CD4-positive, CD25-positive, alpha-beta regulatory T cell (primary cell): ENCODE data around the gene IFI27. TPM values are rescaled to one million over a fixed set of nuclear protein-coding genes. Genes with fewer than 3 reads are reported as not detected.
A peak's percentile ranks its signal among the peaks of the same experiment; 100 is the strongest.

Experiments used
- ATAC-seq, 2 donors: fragments of 150-1000 bp; cut with Tn5 transposase; one replicate each; pipeline ENCODE4 v1.10.0; 2021; ENCODE audit warnings: low read depth in 2 of 2, moderate number of reproducible peaks in 2 of 2, moderate library complexity in 1 of 2
- DNase-seq, 3 donors: peaks; one replicate each; pipeline versions ENCODE4 v3.0.0 to v3.0.0-alpha.2; 2012 to 2022; ENCODE audit warnings: mixed read lengths in 1 of 3
- H3K27ac ChIP-seq: one replicate; pipeline ENCODE4 v1.7.0; 2013; ENCODE audit warnings: mild to moderate bottlenecking, low read length; ENCODE audit not compliant: insufficient read depth, poor library complexity, severe bottlenecking
- H3K27me3 ChIP-seq: one replicate; pipeline ENCODE4 v1.7.0; 2013; ENCODE audit warnings: low read length; ENCODE audit not compliant: control insufficient read depth, insufficient read depth
- H3K36me3 ChIP-seq: one replicate; pipeline ENCODE4 v1.7.0; 2013; ENCODE audit warnings: mild to moderate bottlenecking, low read length, moderate library complexity; ENCODE audit not compliant: control insufficient read depth, insufficient read depth
- H3K4me1 ChIP-seq: 2 replicates; pipeline ENCODE4 v1.7.0; 2013; ENCODE audit warnings: mild to moderate bottlenecking, low read length; ENCODE audit not compliant: insufficient read depth, control insufficient read depth, poor library complexity, severe bottlenecking
- H3K4me3 ChIP-seq: one replicate; pipeline ENCODE4 v1.7.0; 2013; ENCODE audit warnings: low read depth, mild to moderate bottlenecking, low read length, moderate library complexity
- H3K9me3 ChIP-seq, 2 experiments: 1 replicate in 1 of 2; 2 replicates in 1 of 2; pipeline ENCODE4 v1.7.0; 2013; ENCODE audit warnings: low read length in 2 of 2, mild to moderate bottlenecking in 1 of 2, moderate library complexity in 1 of 2; ENCODE audit not compliant: control insufficient read depth in 2 of 2
- H3K27ac Mint-ChIP-seq, 3 donors: one replicate each; pipeline ENCODE4 v1.8.0; 2020 to 2022; ENCODE audit warnings: mild to moderate bottlenecking in 3 of 3, mixed read lengths in 3 of 3, moderate library complexity in 2 of 3
- H3K27me3 Mint-ChIP-seq: one replicate; pipeline ENCODE4 v1.8.0; 2022; ENCODE audit warnings: mild to moderate bottlenecking, mixed read lengths
- H3K36me3 Mint-ChIP-seq: one replicate; pipeline ENCODE4 v1.8.0; 2020; ENCODE audit warnings: mixed read lengths
- H3K4me1 Mint-ChIP-seq, 4 donors: one replicate each; pipeline ENCODE4 v1.8.0; 2020 to 2022; ENCODE audit warnings: mixed read lengths in 4 of 4, mild to moderate bottlenecking in 1 of 4
- H3K4me3 Mint-ChIP-seq, 4 donors: one replicate each; pipeline ENCODE4 v1.8.0; 2020 to 2022; ENCODE audit warnings: mild to moderate bottlenecking in 4 of 4, mixed read lengths in 4 of 4, moderate library complexity in 3 of 4
- H3K9me3 Mint-ChIP-seq, 7 donors: one replicate each; pipeline ENCODE4 v1.8.0; 2020 to 2022; ENCODE audit warnings: mixed read lengths in 7 of 7, mild to moderate bottlenecking in 3 of 7, moderate library complexity in 2 of 7
- polyA plus RNA-seq, 4 donors: library from polyadenylated mRNA; unstranded; fragments of 300-500 nt; fragmentation: Illumina TruSeq; gene quantifications; one replicate each; pipeline ENCODE4 v1.2.3, GENCODE V29; 2021
- total RNA-seq: library from RNA; stranded (reverse); gene quantifications from one replicate; pipeline ENCODE4 v1.2.3, GENCODE V29; 2022

The IFI27 gene
- total and polyA plus RNA-seq, 5 donors from 2014 or later: 0.71 to 13.1 (median 2.7) TPM

DNA sequence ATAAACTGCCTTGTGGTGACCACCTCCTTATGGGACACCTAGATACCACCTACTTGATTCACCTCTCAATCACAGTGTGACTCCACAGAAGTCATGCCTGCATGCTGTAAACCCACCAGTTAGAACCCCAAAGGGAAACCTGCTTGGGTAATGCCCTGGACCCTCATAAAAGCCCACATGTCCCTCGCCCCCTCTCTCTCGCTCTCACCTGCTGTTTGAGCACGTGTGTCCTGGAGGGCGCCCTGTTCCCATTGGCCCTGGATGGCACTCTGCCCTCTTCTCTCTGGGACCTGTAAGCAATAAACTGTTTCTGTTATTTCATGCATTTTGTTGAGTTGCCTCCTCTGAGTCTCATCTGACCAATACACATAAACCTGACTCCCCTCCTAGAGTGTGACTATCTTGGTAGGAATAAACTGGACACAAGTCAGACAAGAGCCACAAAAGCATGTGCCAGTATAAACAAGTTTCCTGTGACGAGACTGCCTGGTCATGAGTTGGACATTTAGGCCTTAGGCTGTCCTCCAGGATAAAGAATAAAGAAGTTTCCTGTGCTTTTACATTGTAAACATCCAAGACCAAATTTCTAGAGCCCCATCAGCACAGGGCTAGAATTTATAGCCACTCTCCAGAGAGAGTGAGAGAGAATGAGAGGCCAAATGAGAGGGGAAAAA, 10.3 kb downstream of the IFI27 start:
- Mint-ChIP-seq H3K27me3 (peaks cover 20% of the 10 kb centered on the region), H3K9me3 (peaks cover 0 to 27% (median 6%) of the 10 kb centered on the region in 7 donors), H3K4me3 (no peak overlapping the region), H3K36me3 (peaks cover 9% of the 10 kb centered on the region), H3K4me1 (no peaks in the 10 kb centered on the region), H3K27ac (no peak overlapping the region)
- no peak for ATAC-seq
- Histone ChIP-seq H3K4me3 (no peak overlapping the region), H3K9me3 (peaks cover 18 to 20% of the 10 kb centered on the region in 2 experiments), H3K27ac (no peak overlapping the region), H3K4me1 (no peaks in the 10 kb centered on the region), H3K36me3 (no peaks in the 10 kb centered on the region), H3K27me3 (no peaks in the 10 kb centered on the region)
- no peak for DNase-seq

DNA sequence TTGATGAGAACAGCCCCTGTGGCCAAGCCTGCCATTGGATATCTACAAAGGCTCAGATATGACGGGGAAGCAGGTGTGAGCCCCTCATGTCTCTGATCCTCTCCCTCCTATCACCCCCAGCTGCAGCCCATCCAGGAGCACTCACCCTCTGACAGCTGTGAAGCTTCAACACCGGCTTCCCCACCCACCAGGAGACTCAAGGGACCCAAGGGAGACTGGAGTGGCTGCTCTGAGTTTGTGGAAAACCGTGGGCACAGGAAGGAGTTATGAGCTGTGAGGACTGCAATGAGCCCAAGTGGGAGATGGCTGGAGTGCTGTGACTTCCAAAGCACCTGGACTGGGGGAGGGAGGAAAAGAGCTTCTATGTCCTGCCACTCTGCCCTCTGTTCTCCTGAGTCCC, 10.9 kb downstream of the IFI27 start:
- Histone ChIP-seq H3K4me3 (no peak overlapping the region), H3K27me3 (no peaks in the 10 kb centered on the region), H3K4me1 (no peaks in the 10 kb centered on the region), H3K27ac (no peak overlapping the region), H3K36me3 (no peaks in the 10 kb centered on the region), H3K9me3 (peaks cover 18 to 20% of the 10 kb centered on the region in 2 experiments)
- ATAC-seq (no peak), DNase-seq (no peak)
- peaks cover 0 to 27% (median 6%) of the 10 kb centered on the region in 7 donors for H3K9me3 Mint-ChIP-seq
- H3K36me3 Mint-ChIP-seq: peaks cover 9% of the 10 kb centered on the region
- H3K4me3 Mint-ChIP-seq: no peak overlapping the region
- peaks cover 20% of the 10 kb centered on the region for H3K27me3 Mint-ChIP-seq
- no peak overlapping the region for H3K27ac Mint-ChIP-seq
- no peaks in the 10 kb centered on the region for H3K4me1 Mint-ChIP-seq

DNA sequence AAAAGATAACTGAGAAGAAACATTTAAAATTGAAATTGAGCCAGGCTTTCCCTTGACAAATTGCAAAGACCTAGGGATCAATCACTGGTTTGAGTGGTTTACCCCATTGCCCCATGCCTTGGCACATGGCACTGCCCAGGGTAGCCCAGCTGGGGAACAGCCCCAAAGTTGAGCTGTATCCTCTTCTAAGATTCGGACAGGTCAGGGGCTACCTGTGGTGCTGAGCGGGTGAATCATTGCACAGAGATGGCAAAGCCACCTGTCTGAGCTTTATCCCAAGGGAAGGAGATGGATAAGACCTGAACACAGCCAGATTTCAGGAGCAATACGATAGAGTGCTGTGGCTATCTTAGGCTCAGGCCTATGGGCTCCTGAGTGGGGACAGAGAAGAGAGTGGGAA, 11.9 kb downstream of the IFI27 start:
- Mint-ChIP-seq H3K9me3 (peaks cover 0 to 27% (median 6%) of the 10 kb centered on the region in 7 donors), H3K4me1 (no peaks in the 10 kb centered on the region), H3K36me3 (peaks cover 13% of the 10 kb centered on the region), H3K4me3 (no peak overlapping the region), H3K27ac (no peak overlapping the region), H3K27me3 (peaks cover 18% of the 10 kb centered on the region)
- no peaks in the 10 kb centered on the region for H3K36me3 ChIP-seq
- DNase-seq (no peak), ATAC-seq (no peak)
- H3K27me3 ChIP-seq: no peaks in the 10 kb centered on the region
- H3K4me1 ChIP-seq: no peaks in the 10 kb centered on the region
- H3K4me3 ChIP-seq: no peak overlapping the region
- H3K27ac ChIP-seq: no peak overlapping the region
- peaks cover 18 to 20% of the 10 kb centered on the region in 2 experiments for H3K9me3 ChIP-seq

DNA sequence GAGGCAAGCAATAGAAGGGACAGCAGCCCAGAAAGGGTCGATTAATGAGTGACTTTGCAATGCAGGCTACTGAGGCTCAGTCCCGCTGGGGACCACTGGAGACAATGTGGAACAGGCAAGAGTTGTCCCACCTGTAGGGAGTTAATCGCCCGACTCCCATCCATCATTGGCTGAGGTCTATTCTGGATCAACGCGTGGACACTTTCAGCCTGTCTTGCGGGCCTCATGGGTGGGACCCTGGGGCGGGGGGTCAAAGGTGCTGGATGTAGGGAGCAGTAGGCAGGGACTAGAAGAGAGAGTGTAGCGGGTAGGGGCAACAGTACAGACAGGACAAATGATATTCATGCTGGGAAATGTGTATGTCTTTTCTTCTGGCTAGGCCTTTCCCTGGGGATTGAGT, 12.8 kb downstream of the IFI27 start:
- DNase-seq: no peak
- Histone ChIP-seq H3K27ac (no peak overlapping the region), H3K4me1 (peaks cover 2% of the 10 kb centered on the region), H3K9me3 (peaks cover 18 to 20% of the 10 kb centered on the region in 2 experiments), H3K36me3 (no peaks in the 10 kb centered on the region), H3K27me3 (no peaks in the 10 kb centered on the region), H3K4me3 (no peak overlapping the region)
- ATAC-seq: no peak
- peaks cover 0 to 27% (median 6%) of the 10 kb centered on the region in 7 donors for H3K9me3 Mint-ChIP-seq
- H3K4me3 Mint-ChIP-seq: peak overlapping the region in 1 of 4 donors; percentile 4
- no peak overlapping the region for H3K27ac Mint-ChIP-seq
- H3K4me1 Mint-ChIP-seq: peaks cover 0 to under 1% (median 0%) of the 10 kb centered on the region in 4 donors
- peaks cover 13% of the 10 kb centered on the region for H3K36me3 Mint-ChIP-seq
- peaks cover 12% of the 10 kb centered on the region for H3K27me3 Mint-ChIP-seq

DNA sequence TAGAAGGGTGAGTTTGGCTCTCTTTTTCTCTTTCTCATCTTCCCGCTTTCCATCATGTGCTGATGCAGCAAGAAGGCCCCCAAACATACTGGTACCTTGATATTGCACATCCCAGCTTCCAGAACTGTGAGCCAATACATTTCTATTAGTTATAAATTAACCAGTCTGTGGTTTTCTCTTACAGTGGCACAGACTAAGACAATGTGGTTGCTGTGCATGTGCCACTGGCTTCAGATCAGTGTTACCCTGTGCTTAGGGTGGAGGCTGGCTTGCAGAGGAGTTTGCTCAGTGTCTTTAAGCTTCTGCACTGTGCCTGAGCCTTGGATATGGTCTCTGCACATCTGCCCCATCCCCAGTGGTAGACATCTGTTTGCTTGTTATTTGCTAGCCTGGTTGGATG, 13.3 kb downstream of the IFI27 start:
- H3K4me3 ChIP-seq: no peak overlapping the region
- H3K27me3 ChIP-seq: no peaks in the 10 kb centered on the region
- H3K36me3 Mint-ChIP-seq: peaks cover 13% of the 10 kb centered on the region
- H3K9me3 ChIP-seq: peaks cover 18 to 20% of the 10 kb centered on the region in 2 experiments
- peaks cover 0 to 27% (median 6%) of the 10 kb centered on the region in 7 donors for H3K9me3 Mint-ChIP-seq
- no peak overlapping the region for H3K27ac ChIP-seq
- DNase-seq (no peak), ATAC-seq (peak in 1 of 2 donors; percentile 30)
- peaks cover 12% of the 10 kb centered on the region for H3K27me3 Mint-ChIP-seq
- no peak overlapping the region for H3K27ac Mint-ChIP-seq
- H3K4me1 ChIP-seq: peaks cover 8% of the 10 kb centered on the region
- no peaks in the 10 kb centered on the region for H3K36me3 ChIP-seq
- H3K4me3 Mint-ChIP-seq: no peak overlapping the region
- peaks cover 0 to 6% (median 4%) of the 10 kb centered on the region in 4 donors for H3K4me1 Mint-ChIP-seq

DNA sequence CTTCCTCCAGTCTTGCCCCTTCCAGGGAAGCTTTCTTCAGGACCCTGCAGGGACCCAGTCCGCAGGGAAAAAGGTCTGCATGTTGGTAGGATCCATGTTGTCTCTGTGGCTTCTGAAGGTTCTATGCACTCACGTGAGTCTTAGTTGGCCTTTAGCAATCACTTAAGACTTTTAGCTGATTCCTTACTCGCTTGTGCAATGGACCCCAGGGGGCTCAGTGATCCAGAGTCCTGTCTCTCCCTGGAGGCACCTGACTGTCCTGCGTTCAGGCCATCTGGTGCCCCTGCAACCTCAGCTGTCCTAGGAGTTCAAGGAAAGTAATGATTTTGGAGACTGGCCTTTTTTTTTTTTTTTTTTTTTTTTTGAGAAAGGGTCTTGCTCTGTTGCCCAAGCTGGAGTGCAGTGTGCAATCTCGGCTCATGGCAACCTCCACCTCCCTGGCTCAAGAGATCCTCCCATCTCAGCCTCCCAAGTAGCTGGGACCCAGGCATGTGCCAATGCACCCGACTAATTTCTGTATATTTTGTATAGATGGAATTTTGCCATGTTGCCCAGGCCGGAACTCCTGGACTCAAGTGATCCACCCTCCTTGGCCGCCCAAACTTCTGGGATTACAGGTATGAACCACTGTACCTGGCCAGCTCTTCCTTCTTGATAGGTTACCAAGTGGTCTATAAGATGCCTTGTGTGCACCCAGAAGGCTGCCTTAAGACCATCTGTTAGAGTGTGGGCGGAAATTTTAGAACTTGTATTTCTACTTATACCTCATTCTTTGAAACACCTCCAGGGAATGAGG, 14.2 kb downstream of the IFI27 start:
- Mint-ChIP-seq H3K36me3 (peaks cover 13% of the 10 kb centered on the region), H3K4me1 (peaks cover 0 to 13% (median 10%) of the 10 kb centered on the region in 4 donors), H3K27me3 (peaks cover 10% of the 10 kb centered on the region), H3K27ac (peak overlapping the region in 1 of 3 donors; percentile 23), H3K4me3 (no peak overlapping the region), H3K9me3 (peaks cover 0 to 23% (median 6%) of the 10 kb centered on the region in 7 donors)
- H3K36me3 ChIP-seq: no peaks in the 10 kb centered on the region
- H3K4me1 ChIP-seq: peaks cover 15% of the 10 kb centered on the region
- DNase-seq (no peak), ATAC-seq (no peak)
- H3K4me3 ChIP-seq: no peak overlapping the region
- no peaks in the 10 kb centered on the region for H3K27me3 ChIP-seq
- H3K27ac ChIP-seq: no peak overlapping the region
- peaks cover 10 to 12% of the 10 kb centered on the region in 2 experiments for H3K9me3 ChIP-seq

DNA sequence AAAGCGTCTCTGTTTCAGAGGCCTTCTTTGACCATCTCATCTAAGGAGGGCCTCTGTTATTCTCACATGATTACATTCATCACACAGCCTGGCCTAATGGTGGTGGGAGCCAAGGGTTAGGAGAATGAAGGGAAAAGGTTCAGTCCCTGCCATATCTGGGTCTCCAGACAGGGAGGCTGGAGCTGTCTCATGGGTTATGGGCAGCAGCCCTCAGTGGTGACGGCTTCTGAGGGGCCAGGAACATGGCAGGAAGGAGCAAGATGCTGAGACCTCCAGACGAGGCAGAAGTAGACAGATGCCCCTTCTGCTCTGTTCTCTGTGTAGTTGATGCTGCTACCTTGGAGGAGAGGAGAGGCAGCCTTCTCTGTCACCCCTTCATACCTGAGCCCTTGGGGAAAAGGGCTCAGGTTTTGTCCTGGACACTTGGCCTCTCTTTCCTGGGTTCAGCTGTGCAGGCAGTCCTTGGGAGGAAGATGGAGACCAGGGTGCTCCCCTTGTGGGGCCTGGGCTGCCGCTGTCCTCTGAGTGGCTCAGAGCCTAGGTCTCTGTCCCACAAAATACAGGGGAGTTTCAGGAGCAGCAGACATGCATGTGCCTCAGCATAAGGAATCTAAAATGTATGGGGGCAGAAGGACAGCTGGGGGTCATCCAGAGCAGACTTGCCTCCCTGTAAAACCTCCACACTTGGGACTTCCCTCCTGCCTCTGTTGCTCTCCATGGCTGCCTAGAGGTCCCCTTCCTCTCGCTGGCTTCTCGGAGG, 15.3 kb downstream of the IFI27 start:
- peaks cover 0 to 12% (median 6%) of the 10 kb centered on the region in 7 donors for H3K9me3 Mint-ChIP-seq
- Histone ChIP-seq H3K4me3 (no peak overlapping the region), H3K36me3 (no peaks in the 10 kb centered on the region), H3K27me3 (peaks cover 4% of the 10 kb centered on the region), H3K4me1 (peaks cover 22% of the 10 kb centered on the region), H3K9me3 (peaks cover 0 to 4% of the 10 kb centered on the region in 2 experiments), H3K27ac (no peak overlapping the region)
- peak overlapping the region in 1 of 4 donors; percentile 79 for H3K4me3 Mint-ChIP-seq
- H3K27me3 Mint-ChIP-seq: peaks cover 4% of the 10 kb centered on the region
- no peak overlapping the region for H3K27ac Mint-ChIP-seq
- no peak for DNase-seq
- peaks cover under 1 to 21% (median 16%) of the 10 kb centered on the region in 4 donors for H3K4me1 Mint-ChIP-seq
- no peak for ATAC-seq
- H3K36me3 Mint-ChIP-seq: peaks cover 8% of the 10 kb centered on the region
